GM12878 (cell line): ENCODE measurements around the gene BEST4. TPM values are rescaled to one million over a fixed set of nuclear protein-coding genes. Genes with fewer than 3 reads are reported as not detected.

Experiments
- ASH2L ChIP-seq: fragments of 300-600, 200-600 bp; sonication (generic); IDR thresholded peaks from 2 replicates; pipeline ENCODE4 v1.6.1; 2017; ENCODE audit warnings: low read depth, mild to moderate bottlenecking, borderline replicate concordance
- BMI1 ChIP-seq: fragments of 450-650 bp; IDR thresholded peaks from 2 replicates; pipeline ENCODE4 v1.6.1; 2016; ENCODE audit warnings: mild to moderate bottlenecking, moderate library complexity, borderline replicate concordance
- FOXM1 ChIP-seq: IDR thresholded peaks from 2 replicates; pipeline ENCODE4 v1.6.1; 2012; ENCODE audit warnings: low read depth, mild to moderate bottlenecking, inconsistent platforms, low read length, moderate library complexity
- GATAD2B ChIP-seq: fragments of 450-650 bp; conservative IDR thresholded peaks from 2 replicates; pipeline ENCODE4 v1.6.1; 2017; ENCODE audit warnings: low read depth, mild to moderate bottlenecking, moderate library complexity
- IRF5 ChIP-seq: fragments of 450-650 bp; IDR thresholded peaks from 2 replicates; pipeline ENCODE4 v1.6.1; 2017; ENCODE audit warnings: borderline replicate concordance
- MTA3 ChIP-seq: IDR thresholded peaks from 2 replicates; pipeline ENCODE4 v1.6.1; 2012; ENCODE audit warnings: low read length, inconsistent platforms, borderline replicate concordance
- PRDM15 ChIP-seq: fragments of 450-650 bp; formaldehyde crosslinking; IDR thresholded peaks from 2 replicates; pipeline ENCODE4 v1.4.0; 2020; ENCODE audit warnings: mild to moderate bottlenecking, moderate library complexity
- SMAD1 ChIP-seq: fragments of 450-650 bp; IDR thresholded peaks from 2 replicates; pipeline ENCODE4 v1.6.1; 2018; ENCODE audit warnings: mild to moderate bottlenecking, low read depth; ENCODE audit not compliant: partially characterized antibody
- SP1 ChIP-seq: IDR thresholded peaks from one replicate; pipeline ENCODE4 v1.6.1; 2011; ENCODE audit warnings: low read depth, low read length
- polyA plus RNA-seq, 11 experiments: library from polyadenylated mRNA; depleted of rRNA in 4 of 11; unstranded in 6 of 11; stranded (reverse) in 5 of 11; fragments of >200 nt; fragmentation: Nextera tagmentation in 4 of 11; fragmentation: Illumina TruSeq in 1 of 11; extraction: Ambion mirVana in 4 of 11; extraction: Trizol in 1 of 11; gene quantifications; 1 replicate in 1 of 11; 2 replicates in 10 of 11; pipeline versions ENCODE4 v1.2.1 to v1.2.3, GENCODE V29; 2011 to 2016; ENCODE audit warnings: inconsistent platforms in 2 of 11, missing spikeins in 2 of 11, low read depth in 1 of 11
- total RNA-seq, 4 experiments: library from RNA; depleted of rRNA in 3 of 4; stranded (reverse); fragments of >200 nt in 3 of 4; fragmentation: Illumina TruSeq in 1 of 4; extraction: Trizol in 1 of 4; gene quantifications; 2 replicates each; pipeline versions ENCODE4 v1.2.1 to v1.2.3, GENCODE V29; 2013 to 2021
- TF ChIP-seq, protein P1 (sequence below): fragments of 450-650 bp; IDR thresholded peaks from 2 replicates; pipeline ENCODE4 v1.6.1; 2017; ENCODE audit warnings: mild to moderate bottlenecking, low read depth, inconsistent platforms; ENCODE audit not compliant: poor library complexity, severe bottlenecking
- TF ChIP-seq, protein P2 (sequence below): IDR thresholded peaks from 2 replicates; pipeline ENCODE4 v1.6.1; 2012; ENCODE audit warnings: improper control_type of control experiment, low read depth, low read length; ENCODE audit not compliant: insufficient replicate concordance
- TF ChIP-seq, protein P3 (sequence below): fragments of 450-650 bp; IDR thresholded peaks from 2 replicates; pipeline ENCODE4 v1.6.1; 2017; ENCODE audit warnings: mild to moderate bottlenecking

Gene BEST4
- total and polyA plus RNA-seq, 10 of the 15 experiments (the other 5 are each of a cell fraction or from before 2014, with no cell fraction given) = 0.06 to 1.3 (median 0.42) TPM

DNA sequence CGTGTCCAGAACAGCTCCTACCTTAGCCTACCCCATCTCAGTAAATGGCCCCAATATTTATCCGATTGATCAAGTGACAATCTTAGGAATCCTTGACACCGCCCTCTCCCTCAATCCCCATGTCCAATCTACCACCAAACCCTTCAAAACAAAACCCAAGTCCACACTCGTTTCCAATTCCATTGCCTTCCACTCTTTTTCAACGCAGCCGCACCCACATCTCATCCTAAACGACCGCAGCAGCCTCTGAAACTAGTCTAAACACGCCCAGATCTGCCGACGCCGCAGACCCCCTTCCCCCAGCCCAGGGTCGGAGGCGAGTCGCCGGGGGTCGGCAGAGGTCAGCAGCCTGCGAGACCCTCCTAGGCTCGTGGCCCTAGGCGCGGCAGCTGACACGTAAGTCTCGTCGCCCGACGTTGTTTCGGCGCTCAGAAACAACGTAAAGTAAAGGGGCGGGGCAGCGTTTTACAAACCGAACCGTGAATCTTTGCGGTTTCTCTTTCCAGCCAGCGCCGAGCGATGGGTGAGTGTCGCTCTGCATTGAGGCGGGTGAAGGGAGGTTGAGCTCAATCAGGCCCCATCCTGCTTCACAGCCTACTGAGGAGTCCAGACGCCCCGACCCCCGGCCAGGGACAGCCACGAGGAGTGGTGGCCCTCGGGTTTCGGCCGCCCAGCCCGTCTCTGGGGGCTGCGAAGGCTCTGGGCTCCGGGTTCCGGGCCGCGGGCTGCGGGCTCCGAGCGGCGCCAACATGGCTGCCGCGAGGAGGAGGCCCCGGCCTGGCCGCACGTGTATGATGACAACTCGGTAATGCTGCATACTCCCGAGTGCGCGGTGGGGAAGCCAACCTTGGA lies 12.7 kb downstream of the BEST4 start, which contains the start of gene RPS8 (continued):
- TF ChIP-seq, protein P1, sequence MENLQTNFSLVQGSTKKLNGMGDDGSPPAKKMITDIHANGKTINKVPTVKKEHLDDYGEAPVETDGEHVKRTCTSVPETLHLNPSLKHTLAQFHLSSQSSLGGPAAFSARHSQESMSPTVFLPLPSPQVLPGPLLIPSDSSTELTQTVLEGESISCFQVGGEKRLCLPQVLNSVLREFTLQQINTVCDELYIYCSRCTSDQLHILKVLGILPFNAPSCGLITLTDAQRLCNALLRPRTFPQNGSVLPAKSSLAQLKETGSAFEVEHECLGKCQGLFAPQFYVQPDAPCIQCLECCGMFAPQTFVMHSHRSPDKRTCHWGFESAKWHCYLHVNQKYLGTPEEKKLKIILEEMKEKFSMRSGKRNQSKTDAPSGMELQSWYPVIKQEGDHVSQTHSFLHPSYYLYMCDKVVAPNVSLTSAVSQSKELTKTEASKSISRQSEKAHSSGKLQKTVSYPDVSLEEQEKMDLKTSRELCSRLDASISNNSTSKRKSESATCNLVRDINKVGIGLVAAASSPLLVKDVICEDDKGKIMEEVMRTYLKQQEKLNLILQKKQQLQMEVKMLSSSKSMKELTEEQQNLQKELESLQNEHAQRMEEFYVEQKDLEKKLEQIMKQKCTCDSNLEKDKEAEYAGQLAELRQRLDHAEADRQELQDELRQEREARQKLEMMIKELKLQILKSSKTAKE = no peak
- TF ChIP-seq, protein P2, sequence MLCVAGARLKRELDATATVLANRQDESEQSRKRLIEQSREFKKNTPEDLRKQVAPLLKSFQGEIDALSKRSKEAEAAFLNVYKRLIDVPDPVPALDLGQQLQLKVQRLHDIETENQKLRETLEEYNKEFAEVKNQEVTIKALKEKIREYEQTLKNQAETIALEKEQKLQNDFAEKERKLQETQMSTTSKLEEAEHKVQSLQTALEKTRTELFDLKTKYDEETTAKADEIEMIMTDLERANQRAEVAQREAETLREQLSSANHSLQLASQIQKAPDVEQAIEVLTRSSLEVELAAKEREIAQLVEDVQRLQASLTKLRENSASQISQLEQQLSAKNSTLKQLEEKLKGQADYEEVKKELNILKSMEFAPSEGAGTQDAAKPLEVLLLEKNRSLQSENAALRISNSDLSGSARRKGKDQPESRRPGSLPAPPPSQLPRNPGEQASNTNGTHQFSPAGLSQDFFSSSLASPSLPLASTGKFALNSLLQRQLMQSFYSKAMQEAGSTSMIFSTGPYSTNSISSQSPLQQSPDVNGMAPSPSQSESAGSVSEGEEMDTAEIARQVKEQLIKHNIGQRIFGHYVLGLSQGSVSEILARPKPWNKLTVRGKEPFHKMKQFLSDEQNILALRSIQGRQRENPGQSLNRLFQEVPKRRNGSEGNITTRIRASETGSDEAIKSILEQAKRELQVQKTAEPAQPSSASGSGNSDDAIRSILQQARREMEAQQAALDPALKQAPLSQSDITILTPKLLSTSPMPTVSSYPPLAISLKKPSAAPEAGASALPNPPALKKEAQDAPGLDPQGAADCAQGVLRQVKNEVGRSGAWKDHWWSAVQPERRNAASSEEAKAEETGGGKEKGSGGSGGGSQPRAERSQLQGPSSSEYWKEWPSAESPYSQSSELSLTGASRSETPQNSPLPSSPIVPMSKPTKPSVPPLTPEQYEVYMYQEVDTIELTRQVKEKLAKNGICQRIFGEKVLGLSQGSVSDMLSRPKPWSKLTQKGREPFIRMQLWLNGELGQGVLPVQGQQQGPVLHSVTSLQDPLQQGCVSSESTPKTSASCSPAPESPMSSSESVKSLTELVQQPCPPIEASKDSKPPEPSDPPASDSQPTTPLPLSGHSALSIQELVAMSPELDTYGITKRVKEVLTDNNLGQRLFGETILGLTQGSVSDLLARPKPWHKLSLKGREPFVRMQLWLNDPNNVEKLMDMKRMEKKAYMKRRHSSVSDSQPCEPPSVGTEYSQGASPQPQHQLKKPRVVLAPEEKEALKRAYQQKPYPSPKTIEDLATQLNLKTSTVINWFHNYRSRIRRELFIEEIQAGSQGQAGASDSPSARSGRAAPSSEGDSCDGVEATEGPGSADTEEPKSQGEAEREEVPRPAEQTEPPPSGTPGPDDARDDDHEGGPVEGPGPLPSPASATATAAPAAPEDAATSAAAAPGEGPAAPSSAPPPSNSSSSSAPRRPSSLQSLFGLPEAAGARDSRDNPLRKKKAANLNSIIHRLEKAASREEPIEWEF = no peak
- TF ChIP-seq ASH2L (no peak; the same call in none of the 2 replicates), FOXM1 (0 out of 2 replicates have a peak, but pooled peaks have one; percentile 78), SMAD1 (peak; percentile 79), GATAD2B (peak; percentile 87), BMI1 (no peak), IRF5 (no peak), SP1 (peak; percentile 87), MTA3 (no peak), PRDM15 (CRISPR knock-in tag) (no peak)
- TF ChIP-seq, protein P3, sequence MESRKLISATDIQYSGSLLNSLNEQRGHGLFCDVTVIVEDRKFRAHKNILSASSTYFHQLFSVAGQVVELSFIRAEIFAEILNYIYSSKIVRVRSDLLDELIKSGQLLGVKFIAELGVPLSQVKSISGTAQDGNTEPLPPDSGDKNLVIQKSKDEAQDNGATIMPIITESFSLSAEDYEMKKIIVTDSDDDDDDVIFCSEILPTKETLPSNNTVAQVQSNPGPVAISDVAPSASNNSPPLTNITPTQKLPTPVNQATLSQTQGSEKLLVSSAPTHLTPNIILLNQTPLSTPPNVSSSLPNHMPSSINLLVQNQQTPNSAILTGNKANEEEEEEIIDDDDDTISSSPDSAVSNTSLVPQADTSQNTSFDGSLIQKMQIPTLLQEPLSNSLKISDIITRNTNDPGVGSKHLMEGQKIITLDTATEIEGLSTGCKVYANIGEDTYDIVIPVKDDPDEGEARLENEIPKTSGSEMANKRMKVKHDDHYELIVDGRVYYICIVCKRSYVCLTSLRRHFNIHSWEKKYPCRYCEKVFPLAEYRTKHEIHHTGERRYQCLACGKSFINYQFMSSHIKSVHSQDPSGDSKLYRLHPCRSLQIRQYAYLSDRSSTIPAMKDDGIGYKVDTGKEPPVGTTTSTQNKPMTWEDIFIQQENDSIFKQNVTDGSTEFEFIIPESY = no peak
